Measurements from ENCODE around the gene TMEM130. TPM values are rescaled to one million over a fixed set of nuclear protein-coding genes. Genes with fewer than 3 reads are reported as not detected.

Gene TMEM130
- total RNA-seq, 1 donor from 2014 or later = 1.7 TPM

GRCh38 chr7:98878365-98879197, 8.8 kb upstream of the TMEM130 start, which contains the start of gene TRRAP:
TRRAP (plus strand) TSS chr7:98878532; CDS start chr7:98881151, 2,619 bp downstream.
- peaks cover 15% of the 10 kb centered on the region for H3K4me1 Mint-ChIP-seq (ENCODE audit: unreplicated experiment)
- H3K27ac Mint-ChIP-seq (ENCODE audit: unreplicated experiment) = peak within 1 kb of the TSS; percentile 75
- no peaks in the 10 kb centered on the region for H3K27me3 Mint-ChIP-seq (ENCODE audit: unreplicated experiment)
- DNase-seq (ENCODE audit: extremely low spot score, unreplicated experiment) = peak; percentile 94
- no peaks in the 10 kb centered on the region for H3K9me3 Mint-ChIP-seq (ENCODE audit: unreplicated experiment)
- TF ChIP-seq, protein P1, sequence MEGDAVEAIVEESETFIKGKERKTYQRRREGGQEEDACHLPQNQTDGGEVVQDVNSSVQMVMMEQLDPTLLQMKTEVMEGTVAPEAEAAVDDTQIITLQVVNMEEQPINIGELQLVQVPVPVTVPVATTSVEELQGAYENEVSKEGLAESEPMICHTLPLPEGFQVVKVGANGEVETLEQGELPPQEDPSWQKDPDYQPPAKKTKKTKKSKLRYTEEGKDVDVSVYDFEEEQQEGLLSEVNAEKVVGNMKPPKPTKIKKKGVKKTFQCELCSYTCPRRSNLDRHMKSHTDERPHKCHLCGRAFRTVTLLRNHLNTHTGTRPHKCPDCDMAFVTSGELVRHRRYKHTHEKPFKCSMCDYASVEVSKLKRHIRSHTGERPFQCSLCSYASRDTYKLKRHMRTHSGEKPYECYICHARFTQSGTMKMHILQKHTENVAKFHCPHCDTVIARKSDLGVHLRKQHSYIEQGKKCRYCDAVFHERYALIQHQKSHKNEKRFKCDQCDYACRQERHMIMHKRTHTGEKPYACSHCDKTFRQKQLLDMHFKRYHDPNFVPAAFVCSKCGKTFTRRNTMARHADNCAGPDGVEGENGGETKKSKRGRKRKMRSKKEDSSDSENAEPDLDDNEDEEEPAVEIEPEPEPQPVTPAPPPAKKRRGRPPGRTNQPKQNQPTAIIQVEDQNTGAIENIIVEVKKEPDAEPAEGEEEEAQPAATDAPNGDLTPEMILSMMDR (IDR thresholded peaks at IDR 0.05) = peak; percentile 99
- H3K36me3 Mint-ChIP-seq (ENCODE audit: unreplicated experiment) = peaks cover 12% of the 10 kb centered on the region
- H3K4me3 Mint-ChIP-seq (ENCODE audit: unreplicated experiment) = peak within 1 kb of the TSS; percentile 89

DNA sequence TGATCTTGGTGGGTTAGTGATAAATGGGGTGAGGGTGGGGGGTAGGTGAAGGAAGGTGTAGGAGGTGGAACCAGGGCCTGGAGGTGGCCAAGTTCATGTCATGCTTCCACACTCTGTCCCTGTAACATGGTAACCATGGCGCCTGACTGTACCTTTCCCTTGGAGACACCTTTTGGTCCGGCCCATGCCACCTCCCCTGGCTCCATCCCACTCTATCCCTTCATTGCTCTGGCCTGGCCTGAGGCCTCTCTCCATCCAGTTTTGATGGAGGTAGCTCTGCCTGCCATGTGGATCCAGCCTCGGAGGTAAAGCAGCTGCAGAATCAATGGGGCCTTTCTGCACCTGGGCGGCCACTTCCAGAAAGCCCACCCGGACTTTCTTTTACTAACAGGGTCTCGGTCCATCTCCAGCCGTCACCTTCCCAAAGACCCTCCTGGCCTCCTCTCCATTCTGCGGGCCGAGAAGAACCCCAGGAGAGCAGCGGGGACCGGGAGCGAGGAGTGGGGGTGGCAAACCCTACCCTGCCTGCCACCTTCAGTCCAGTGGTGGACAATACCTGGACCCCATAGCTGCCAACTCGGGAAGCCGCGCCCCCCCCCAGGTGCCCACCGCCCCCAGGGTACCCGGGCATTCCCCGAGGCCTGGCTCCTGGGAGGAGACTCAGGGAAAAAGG, 8.0 kb upstream of the TMEM130 start:
- peaks cover 8% of the 10 kb centered on the region for H3K36me3 Mint-ChIP-seq (ENCODE audit: unreplicated experiment)
- no peaks in the 10 kb centered on the region for H3K9me3 Mint-ChIP-seq (ENCODE audit: unreplicated experiment)
- no peak for DNase-seq (ENCODE audit: extremely low spot score, unreplicated experiment)
- peaks cover 15% of the 10 kb centered on the region for H3K4me1 Mint-ChIP-seq (ENCODE audit: unreplicated experiment)
- H3K4me3 Mint-ChIP-seq (ENCODE audit: unreplicated experiment) = peak overlapping the region; percentile 60
- H3K27ac Mint-ChIP-seq (ENCODE audit: unreplicated experiment) = peak overlapping the region; percentile 18
- H3K27me3 Mint-ChIP-seq (ENCODE audit: unreplicated experiment) = no peaks in the 10 kb centered on the region
- TF ChIP-seq, protein P1 (IDR thresholded peaks at IDR 0.05) = no peak

DNA sequence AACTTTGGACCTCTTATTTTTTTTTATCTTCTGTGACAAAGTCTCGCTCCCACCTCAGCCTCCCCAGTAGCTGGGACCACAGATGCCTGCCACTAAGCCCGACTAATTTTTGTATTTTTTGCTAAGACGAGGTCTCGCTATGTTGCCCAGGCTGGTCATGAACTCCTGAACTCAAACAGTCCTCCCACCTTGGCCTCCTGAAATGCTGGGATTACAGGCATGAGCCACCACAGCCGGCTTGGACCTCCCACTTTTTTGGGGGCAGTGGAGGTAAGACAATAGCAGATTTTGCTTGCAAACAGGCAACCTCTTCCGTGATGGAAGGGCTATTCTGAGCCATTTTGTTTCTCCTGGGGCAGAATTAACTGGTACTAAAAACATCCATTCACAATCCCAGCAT, 7.3 kb upstream of the TMEM130 start:
- no peak overlapping the region for H3K27ac Mint-ChIP-seq (ENCODE audit: unreplicated experiment)
- DNase-seq (ENCODE audit: extremely low spot score, unreplicated experiment) = no peak

GRCh38 chr7:98875501-98875900, 5.7 kb upstream of the TMEM130 start:
- no peak for DNase-seq (ENCODE audit: extremely low spot score, unreplicated experiment)
- no peaks in the 10 kb centered on the region for H3K9me3 Mint-ChIP-seq (ENCODE audit: unreplicated experiment)
- H3K27ac Mint-ChIP-seq (ENCODE audit: unreplicated experiment) = no peak overlapping the region

More for the DNA sequence above, 7.3 kb upstream of the TMEM130 start:
- Mint-ChIP-seq H3K4me3 (ENCODE audit: unreplicated experiment) (peak overlapping the region; percentile 60), H3K9me3 (ENCODE audit: unreplicated experiment) (no peaks in the 10 kb centered on the region), H3K36me3 (ENCODE audit: unreplicated experiment) (peaks cover 5% of the 10 kb centered on the region), H3K4me1 (ENCODE audit: unreplicated experiment) (peaks cover 15% of the 10 kb centered on the region), H3K27me3 (ENCODE audit: unreplicated experiment) (no peaks in the 10 kb centered on the region)
- TF ChIP-seq, protein P1 (IDR thresholded peaks at IDR 0.05) = no peak

More at GRCh38 chr7:98875501-98875900, 5.7 kb upstream of the TMEM130 start:
- peaks cover 15% of the 10 kb centered on the region for H3K4me1 Mint-ChIP-seq (ENCODE audit: unreplicated experiment)
- H3K36me3 Mint-ChIP-seq (ENCODE audit: unreplicated experiment) = no peaks in the 10 kb centered on the region
- H3K4me3 Mint-ChIP-seq (ENCODE audit: unreplicated experiment) = no peak overlapping the region
- TF ChIP-seq, protein P1 (IDR thresholded peaks at IDR 0.05) = no peak
- no peaks in the 10 kb centered on the region for H3K27me3 Mint-ChIP-seq (ENCODE audit: unreplicated experiment)
